Stimulated activated CD8-positive, alpha-beta memory T cell treated with anti-CD3 and anti-CD28 coated beads, Interleukin-12 subunit alpha, Interleukin-12 subunit beta, amount 100 ng/mL, for 24 hours (primary cell): Measurements from ENCODE around the gene KNL1.
"Not testable (repeated sequence)": the region's sequence is repeated elsewhere in the genome, so short reads cannot be mapped to it uniquely, and the experiment has no call there.

ENCODE experiments used
- DNase-seq: peaks from one replicate; pipeline ENCODE4 v3.0.0-alpha.2; 2020; ENCODE audit errors: extremely low read depth

KNL1 gene

DNA sequence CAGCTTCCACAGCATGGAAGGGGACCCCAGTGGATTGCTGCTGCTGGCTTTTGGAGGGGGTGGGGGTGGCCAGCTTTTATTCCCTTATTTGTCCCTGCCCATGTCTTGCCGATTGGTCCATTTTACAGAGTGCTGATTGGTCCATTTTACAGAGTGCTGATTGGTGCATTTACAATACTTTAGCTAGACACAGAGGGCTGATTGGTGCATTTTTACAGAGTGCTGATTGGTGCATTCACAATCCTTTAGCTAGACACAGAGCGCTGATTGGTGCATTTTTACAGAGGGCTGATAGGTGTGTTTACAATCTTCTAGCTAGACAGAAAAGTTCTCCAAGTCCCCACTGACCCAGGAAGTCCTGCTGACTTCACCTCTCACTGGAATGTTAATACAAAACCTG lies 12.3 kb upstream of the KNL1 start:
- DNase-seq, result not testable (repeated sequence)

DNA sequence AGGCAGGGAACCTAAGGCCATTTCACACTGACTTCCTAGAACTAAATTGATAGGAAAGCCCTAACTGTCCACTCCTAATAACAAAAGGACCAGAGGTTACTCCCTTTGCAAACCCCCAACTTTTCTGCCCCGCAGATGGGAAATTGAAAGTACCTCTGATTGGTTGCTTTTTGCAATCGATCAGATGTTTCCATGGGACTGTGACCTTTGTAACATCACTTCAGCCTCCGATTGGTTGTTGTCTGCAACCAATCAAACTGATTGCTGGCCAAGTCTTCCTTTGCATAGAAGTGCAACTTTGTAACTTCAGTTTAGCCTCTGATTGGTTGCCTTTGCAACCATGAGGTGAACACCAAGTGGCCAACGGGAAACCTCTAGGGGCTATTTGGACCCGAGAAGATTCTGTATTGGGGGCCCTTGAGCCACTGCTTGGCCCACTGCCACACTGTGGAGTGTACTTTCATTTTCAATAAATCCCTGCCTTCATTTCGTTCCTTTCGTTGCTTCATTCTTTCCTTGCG lies 11.3 kb upstream of the KNL1 start:
- DNase-seq, result no peak

DNA sequence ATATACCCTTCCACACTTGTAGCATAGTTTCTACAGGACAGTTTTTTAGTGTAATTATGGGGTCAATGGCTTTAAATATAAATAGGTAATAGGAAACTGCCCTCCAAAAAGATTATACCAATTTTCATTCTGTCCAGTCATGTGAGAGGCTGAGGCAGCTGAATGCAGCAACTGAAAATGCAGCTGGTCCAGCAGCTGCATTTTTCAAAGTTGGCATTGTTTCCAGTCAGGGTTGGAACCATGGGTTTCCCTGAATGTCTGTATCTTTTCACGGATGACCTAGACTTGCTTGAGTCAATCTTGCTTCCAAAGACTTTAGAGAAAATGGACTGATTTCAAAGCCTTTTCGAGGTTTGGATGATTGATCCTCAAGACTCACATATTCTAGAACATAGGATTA lies 9.9 kb upstream of the KNL1 start:
- DNase-seq, result no peak

DNA sequence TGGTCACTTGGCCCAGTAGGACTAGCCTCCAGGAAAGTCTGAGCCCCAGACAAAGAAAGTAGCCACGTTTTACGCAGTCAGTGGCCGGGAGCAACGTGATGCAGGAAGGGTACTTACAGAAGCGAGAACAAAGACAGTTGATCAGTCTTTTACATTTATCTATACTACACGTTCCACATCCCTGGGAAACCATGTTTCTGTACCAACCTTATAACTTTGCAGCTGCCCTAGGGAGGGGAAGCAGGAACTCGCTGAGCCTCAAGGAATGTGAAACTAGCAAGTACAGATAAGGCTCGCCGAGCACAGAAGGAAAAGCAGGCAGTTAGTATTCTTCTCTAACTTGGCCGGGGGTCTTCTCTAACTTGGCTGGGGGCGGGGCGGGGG lies 3.4 kb upstream of the KNL1 start:
- DNase-seq, result no peak

DNA sequence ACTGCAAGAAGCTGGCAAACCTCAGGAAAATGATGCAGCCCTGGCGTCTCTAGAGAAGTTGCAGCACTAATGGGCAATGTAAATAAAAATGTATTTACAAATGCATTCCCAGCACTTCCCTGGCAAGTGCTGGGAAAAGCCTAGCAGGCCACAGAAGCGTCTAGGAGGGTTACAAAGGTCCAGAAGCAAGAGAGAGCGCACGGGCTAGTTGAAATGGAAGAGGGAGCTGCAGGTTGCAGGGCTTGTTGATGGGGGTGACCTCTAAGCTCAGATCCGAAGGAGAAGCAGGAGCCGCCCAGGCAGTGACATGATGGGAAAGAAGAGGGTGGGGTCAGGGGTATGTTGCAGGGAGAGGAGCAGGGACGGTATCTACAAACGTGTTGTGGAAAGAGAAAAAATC lies 2.7 kb upstream of the KNL1 start:
- no peak for DNase-seq

DNA sequence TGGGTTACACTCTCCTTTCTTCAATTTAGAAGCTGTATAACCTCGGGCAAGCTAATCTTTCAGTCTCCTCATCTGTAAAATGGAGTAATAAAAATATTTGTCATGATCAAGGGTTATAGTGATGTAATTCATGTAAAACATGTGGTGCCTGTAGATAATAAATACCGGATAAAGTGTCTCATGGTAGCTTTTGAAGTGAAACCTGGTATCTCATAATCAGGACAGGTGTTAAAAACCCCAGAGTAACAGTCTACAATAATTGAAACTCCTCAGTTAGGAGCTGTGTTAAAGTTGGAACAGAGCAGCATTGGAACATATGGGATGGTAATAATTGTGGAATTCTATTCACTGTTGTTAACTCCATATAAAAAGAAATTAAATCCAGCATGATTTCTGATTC lies 884 bp upstream of the KNL1 start:
- DNase-seq, result no peak

DNA sequence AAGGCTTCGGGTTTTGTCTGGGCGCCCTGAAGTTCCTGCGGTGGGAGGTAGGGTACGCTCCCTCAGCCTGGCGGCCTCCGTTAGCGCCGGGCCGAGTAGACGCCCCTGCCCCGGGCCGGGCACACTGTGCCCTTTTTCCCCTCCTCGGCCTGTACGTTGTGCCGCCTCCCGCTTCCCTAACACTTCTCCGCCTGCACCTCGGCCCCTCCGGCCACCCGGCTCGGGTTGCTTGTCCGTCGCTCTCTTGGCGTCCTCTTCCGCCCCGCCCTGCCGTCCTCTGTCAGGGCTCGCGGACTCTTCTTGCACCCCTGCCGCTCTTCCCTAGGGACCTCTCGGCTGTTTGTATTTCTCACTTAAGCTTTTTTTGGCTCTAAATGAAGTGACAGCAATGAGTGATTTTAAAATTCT lies 384 bp downstream of the KNL1 start:
- DNase-seq, result no peak

DNA sequence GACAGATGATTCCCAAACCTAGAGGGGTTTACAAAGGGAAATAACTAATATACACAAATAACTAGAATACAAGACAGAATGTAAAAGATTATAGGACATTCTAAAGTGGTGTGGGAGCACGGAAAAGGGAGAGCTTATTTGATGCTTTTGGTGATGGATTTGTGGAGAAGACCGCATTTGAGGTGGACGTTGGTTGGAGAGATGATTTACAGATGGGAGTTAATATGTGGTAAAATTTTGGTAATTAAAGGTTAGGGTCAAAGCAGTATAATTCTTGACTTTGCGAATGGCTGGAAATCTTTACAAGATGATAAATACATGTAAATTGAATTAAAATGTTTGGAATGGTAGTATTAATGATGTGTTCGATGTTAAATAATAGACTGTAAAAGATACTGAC lies 1.2 kb downstream of the KNL1 start:
- no peak for DNase-seq

DNA sequence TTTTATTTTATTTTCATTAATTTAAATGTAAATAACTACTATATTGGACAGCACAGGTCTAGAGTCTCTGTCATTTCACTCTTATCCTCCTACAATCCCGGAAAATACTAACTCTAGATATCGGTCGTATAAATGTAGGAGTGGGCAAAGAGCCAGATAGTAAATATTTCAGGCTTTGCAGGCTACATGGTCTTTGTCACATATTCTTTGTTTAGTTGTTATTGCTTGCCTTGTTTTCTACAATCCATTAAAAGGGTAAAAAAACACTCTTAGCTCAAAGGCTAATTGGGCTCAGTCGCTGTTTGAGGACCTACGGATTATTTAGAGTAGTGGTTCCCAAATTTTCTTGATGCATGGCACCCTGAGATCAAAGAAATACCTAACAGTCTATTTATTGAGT lies 1.7 kb downstream of the KNL1 start:
- DNase-seq, result no peak

DNA sequence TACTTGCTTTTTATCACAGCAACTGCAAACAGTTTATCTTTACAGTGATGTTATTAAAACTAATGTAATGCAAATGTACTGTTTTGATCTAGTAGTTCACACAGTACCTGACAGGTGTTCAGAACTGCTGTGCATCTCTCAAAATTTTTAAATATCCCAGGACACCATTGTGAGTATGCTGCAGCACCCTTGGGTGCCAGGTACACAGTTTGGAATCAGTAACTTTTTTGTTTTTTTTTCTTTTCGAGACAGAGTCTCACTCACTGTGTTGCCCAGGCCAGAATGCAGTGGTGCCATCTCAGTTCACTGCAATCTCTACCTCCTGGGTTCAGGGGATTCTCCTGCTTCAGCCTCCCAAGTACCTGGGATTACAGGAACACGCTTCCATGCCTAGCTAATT lies 3.0 kb downstream of the KNL1 start:
- no peak for DNase-seq

DNA sequence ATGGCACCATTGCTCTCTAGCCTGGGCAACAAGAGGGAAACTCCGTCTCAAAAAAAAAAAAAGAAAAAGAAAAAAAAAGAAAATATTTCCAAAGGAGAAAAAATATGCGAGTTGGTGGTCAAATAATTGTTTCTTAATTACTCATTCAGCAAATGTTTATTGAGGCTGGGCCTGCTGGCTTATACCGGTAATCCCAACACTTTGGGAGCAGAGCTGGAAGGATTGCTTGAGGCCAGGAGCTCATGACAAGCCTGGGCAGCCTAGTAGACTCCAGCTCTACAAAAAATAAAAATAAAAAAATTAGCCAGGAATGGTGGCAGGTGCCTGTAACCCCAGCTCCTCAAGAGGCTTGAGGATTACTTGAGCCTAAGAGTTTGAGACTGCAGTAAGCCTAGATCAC lies 4.1 kb downstream of the KNL1 start:
- no peak for DNase-seq

DNA sequence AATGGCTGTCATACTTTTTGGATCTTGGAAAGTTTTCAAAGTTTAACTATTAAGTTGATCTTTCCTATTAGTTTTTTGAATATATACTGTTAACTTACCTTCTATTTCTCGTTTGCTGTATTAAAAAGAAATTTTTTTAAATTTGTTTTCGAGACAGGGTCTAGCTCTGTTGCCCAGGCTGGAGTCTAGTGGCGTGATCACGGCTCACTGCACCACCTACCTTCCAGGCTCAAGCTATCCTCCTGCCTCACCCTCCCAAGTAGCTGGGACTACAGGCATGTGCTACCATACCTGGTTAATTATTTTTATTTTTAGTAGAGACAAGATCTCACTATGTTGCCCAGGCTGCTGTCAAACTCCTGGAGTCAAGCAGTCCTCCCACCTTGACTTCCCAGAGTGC lies 4.6 kb downstream of the KNL1 start:
- no peak for DNase-seq

DNA sequence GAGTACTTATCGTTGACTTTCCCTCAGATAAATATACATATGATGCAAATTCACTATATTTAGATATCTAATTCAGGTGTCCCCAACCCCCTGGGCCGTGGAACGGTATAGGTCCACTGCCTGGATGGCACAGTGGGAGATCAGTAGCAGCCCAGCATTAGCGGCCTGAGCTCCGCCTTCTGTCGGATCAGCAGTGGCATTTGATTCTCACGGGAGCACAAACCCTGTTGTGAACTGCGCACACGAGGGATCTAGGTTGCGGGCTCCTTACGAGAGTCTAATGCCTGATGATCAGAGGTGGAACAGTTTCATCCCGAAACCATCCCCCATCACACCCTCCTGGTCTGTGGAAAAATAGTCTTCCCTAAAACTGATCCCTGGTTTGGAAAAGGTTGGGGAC lies 6.9 kb downstream of the KNL1 start:
- no peak for DNase-seq

DNA sequence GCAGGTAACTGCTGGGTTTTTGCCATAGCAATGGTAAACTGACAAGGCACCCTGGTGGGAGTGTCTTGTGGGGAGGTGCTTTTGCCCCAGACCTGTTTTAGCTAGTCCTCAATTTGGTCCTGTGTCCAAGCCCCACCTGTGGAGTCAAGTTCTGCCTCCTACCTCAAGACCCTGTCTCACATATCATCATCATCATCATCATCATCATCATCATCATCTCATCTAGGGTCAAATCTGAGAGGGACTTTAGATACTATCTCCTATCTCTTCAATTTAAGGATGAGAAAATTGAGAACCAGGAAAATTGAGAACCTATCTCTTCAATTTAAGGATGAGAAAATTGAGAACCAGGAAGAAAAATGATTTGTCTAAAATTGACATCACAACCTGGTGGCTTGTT lies 9.9 kb downstream of the KNL1 start:
- DNase-seq, result no peak

DNA sequence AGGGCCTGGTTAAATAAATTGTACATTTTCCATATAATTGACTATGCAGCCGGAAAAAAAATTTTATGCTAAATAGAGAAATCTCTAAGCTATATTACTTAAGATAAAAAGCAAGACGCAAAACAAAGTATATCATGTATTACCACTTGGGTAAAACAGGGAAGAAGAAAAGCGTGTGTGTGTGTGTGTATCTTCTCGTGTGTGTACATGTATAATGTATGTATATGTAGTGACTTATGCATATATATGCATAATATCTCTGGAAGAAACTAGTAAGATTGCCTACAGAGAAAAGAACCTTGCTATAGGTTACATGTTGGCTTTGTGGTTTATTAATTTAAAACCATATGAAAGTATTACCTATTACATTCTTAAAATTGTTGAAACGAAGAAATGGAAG lies 19.0 kb downstream of the KNL1 start:
- no peak for DNase-seq

DNA sequence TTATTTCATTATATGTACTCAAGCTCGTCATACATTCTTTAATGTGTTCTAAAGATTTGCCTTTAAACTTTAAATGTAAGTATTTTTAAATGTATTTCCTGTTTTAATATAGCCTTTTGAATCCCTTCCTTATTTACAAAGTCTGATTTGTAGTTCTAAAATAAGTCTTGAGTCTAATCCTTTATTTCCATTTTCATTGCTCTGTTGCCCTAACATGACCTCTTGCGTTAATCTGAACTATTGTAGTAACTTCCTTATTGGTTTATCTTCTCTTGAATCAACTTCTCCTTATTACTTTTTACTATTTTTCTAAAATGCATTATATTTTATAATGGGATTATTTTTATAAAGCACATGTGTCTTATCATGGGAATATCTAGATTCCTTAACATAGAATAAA lies 24.0 kb downstream of the KNL1 start:
- DNase-seq, result no peak

DNA sequence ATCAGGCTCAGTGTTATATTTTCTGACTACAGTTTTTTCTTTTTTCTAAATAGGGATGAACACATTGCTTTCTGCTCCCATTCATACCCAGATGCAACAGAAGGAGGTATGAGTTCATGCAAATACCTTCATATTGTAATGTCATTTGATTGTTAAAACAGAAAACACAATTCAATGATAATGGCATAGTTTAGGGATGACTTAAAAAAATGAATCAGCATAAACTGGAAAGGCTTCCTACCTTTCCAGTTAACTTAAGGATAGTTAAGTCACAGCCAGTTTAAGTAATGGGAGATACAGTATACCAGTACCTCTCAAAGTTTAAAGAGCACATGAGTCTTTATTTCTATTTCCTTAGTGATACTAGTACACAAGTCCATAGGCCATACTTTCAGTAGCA lies 24.9 kb downstream of the KNL1 start:
- DNase-seq, result no peak

DNA sequence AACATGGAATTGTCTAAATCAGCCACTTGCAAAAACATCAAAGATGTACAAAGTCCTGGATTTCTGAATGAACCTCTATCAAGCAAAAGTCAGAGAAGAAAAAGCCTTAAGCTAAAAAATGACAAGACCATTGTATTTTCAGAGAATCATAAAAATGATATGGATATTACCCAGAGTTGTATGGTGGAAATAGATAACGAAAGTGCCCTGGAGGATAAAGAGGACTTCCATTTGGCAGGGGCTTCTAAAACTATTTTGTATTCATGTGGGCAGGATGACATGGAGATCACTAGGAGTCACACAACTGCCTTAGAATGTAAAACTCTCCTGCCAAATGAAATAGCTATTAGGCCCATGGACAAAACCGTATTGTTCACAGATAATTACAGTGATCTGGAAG lies 29.3 kb downstream of the KNL1 start:
- DNase-seq, result no peak

DNA sequence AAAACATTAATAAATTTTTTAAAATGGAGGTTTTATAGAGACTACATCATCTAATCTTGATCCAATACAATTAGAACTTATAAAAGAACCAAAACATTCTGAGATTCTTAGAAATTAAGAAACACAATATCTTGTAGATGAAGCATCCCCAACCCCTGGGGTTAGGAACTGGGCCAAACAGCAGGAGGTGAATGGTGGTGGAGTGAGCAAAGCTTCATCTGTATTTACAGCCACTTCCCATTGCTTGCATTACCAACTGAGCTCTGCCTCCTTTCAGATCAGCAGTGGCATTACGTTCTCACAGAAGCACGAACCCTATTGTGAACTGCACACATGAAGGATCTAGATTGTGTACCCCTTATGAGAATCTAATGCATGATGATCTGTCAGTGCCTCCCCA lies 36.3 kb downstream of the KNL1 start:
- DNase-seq, result no peak

DNA sequence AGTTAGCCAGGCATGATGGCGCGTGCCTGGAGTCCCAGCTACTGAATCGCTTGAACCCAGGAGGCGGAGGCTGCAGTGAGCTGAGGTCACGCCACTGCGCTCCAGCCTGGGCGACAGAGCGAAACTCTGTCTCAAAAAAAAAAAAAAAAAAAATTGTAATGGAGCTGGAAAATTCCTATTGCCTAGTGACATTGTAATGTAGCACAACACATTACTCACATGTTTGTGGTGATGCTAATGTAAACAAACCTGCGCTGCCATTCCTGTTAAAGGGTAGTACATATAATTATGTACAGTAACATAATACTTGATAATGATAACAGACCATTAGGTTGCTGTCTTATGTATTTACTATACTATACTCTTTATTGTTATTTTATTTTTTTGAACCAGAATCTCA lies 39.1 kb downstream of the KNL1 start:
- DNase-seq, result no peak

DNA sequence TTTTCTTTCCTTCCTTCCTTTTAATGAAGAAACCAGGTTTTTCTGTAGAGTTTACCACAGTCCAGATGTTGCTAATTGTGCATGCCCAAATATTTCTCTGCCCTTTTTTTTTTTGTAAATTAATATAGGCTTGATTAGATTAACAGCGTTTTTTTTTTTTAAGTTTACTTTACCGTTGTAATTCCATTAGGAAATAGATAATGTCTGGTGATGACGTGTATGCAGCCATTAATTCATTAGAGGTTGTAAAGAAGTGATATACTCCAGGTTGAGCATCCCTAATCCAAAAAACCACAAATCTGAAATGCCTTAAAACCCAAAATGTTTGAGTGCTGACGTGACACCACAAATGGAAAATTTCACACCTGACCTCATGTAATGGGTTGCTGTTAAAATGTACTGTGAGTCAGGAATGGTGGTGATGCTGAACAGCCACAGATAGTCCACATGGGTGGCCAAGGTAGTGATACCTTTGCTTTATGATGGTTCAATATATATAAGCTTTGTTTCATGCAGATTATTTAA lies 43.2 kb downstream of the KNL1 start:
- no peak for DNase-seq

DNA sequence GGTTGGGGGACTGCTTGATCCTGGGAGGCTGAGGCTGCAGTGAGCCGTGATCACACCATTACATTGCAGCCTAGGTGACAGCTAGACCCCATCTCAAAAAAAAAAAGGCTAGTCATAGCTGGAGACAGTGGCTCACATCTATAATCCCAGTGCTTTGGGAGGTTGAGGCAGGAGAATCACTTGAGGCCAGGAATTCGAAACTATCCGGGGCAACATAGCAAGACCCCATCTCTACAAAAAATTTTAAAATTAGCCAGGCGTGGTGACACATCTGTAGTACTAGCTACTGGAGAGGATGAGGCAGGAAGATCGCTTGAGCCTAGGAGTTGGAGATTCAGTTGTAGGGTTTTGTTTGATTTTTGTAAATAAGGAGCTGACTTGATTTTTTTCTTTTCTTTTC lies 45.6 kb downstream of the KNL1 start:
- DNase-seq, result no peak

DNA sequence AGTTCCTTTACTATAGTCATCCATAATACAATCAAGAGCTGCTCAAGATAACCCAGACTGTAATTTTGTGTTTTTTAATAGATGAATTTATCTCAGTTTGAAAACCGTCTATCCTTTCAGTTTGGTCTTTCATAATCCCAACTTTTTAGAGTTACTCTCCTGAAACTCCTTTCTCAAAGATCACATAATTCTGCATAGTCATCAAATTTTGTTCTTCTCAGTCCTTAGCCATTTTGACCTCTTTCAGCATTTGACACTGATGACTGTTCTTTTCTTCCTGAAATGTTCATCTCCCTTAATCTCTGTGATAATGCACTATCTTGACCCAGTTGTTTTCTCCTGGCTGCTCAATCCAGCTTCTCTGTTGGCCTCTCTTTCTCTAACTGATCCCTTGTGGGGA lies 53.5 kb downstream of the KNL1 start:
- no peak for DNase-seq

DNA sequence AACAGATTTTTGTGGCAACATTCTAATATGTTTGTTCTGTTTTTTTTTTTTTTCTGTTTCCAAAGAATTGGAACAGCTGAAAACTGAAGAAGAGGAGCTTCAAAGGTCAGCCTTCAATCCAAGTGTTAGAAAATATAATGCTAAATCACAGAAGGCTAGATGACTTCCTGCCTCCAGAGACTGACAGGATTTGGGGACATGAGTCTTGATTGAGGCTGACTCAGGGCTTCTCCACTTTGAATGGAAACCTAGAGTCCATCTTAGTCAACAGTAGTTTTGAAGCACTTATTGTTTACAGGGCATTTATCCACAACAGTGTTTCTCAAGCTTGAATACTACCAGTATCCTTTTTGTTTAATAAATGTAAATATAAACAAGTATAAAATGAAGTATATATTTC lies 56.4 kb downstream of the KNL1 start:
- no peak for DNase-seq

DNA sequence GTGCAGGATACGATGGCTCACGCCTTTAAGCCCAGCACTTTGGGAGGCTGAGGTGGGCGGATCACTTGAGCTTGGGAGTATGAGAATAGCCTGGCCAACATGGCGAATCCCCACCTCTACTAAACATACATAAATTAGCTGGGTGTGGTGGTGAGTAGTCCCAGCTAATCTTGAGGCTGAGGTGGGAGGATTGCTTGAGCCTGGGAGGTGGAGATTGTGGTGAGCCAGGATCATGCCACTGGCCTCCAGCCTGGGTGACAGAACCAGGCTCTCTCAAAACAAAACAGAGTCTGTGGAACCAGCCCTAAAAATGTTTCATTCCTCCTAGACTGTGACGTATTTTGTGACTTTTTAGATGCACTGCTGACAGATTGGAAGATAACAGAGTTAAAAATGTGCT lies 66.6 kb downstream of the KNL1 start:
- DNase-seq, result no peak
